Ramos (cell line): ENCODE measurements around the gene GHR.

Experiments used
- in situ Hi-C: fragments of 300-500 bp; cut with MboI; formaldehyde crosslinking; loops from one replicate; pipeline ENCODE4 v1.14.3; 2022; ENCODE audit warnings: low sequenced_read_pairs; ENCODE audit not compliant: unreplicated experiment

The GHR gene

GRCh38 chr5:42461033-42461432, 37.8 kb downstream of the GHR start:
- in situ Hi-C loops = no loop called here

GRCh38 chr5:42461507-42461906, 38.3 kb downstream of the GHR start:
- in situ Hi-C loops = no loop called here

- in situ Hi-C loops = no loop called here
Measured at GRCh38 chr5:42462083-42462482, 38.8 kb downstream of the GHR start.

- in situ Hi-C loops = no loop called here
Measured at GRCh38 chr5:42467572-42467971, 44.3 kb downstream of the GHR start.

- in situ Hi-C loops = no loop called here
Measured at GRCh38 chr5:42467981-42468524, 44.8 kb downstream of the GHR start.

GRCh38 chr5:42483472-42484154, 60.4 kb downstream of the GHR start:
- in situ Hi-C loops = no loop called here

- in situ Hi-C loops = no loop called here
Measured at GRCh38 chr5:42487077-42487476, 63.8 kb downstream of the GHR start.

- in situ Hi-C loops = no loop called here
Measured at GRCh38 chr5:42487821-42488220, 64.6 kb downstream of the GHR start.

- in situ Hi-C loops = no loop called here
Measured at GRCh38 chr5:42490831-42491230, 67.6 kb downstream of the GHR start.

GRCh38 chr5:42491699-42492098, 68.5 kb downstream of the GHR start:
- in situ Hi-C loops = no loop called here

- in situ Hi-C loops = no loop called here
Measured at GRCh38 chr5:42492974-42493373, 69.7 kb downstream of the GHR start.

- in situ Hi-C loops = no loop called here
Measured at GRCh38 chr5:42494414-42494813, 71.2 kb downstream of the GHR start.

GRCh38 chr5:42495914-42496313, 72.7 kb downstream of the GHR start:
- in situ Hi-C loops = no loop called here

GRCh38 chr5:42496397-42497156, 73.3 kb downstream of the GHR start:
- in situ Hi-C loops = no loop called here

GRCh38 chr5:42498000-42498399, 74.8 kb downstream of the GHR start:
- in situ Hi-C loops = no loop called here

- in situ Hi-C loops = no loop called here
Measured at GRCh38 chr5:42499016-42499415, 75.8 kb downstream of the GHR start.

- in situ Hi-C loops = no loop called here
Measured at GRCh38 chr5:42500003-42500599, 76.9 kb downstream of the GHR start.

- in situ Hi-C loops = no loop called here
Measured at GRCh38 chr5:42502613-42503470, 79.6 kb downstream of the GHR start.

GRCh38 chr5:42506662-42507061, 83.4 kb downstream of the GHR start:
- in situ Hi-C loops = no loop called here

GRCh38 chr5:42507451-42508097, 84.3 kb downstream of the GHR start:
- in situ Hi-C loops = no loop called here
